SK-N-SH treated with all-trans-retinoic acid at 6 μM for 48 hours (cell line): ENCODE measurements around the gene C1QTNF3.

Source experiments
- ATAC-seq: fragments of 200-7000 bp; cut with Tn5 transposase; 3 replicates; pipeline ENCODE4 v1.9.1; 2020; ENCODE audit warnings: mild to moderate bottlenecking, moderate library complexity
- ARNTL ChIP-seq: fragments of 450-650 bp; formaldehyde crosslinking; IDR thresholded peaks from 2 replicates; pipeline ENCODE4 v1.5.0; 2020; ENCODE audit warnings: low read depth, mild to moderate bottlenecking, moderate library complexity, borderline replicate concordance
- BACH2 ChIP-seq: fragments of 250-450 bp; sonication (Bioruptor Pico); IDR thresholded peaks from 2 replicates; pipeline ENCODE4 v1.9.0; 2021; ENCODE audit warnings: mild to moderate bottlenecking, borderline replicate concordance
- CREB5 ChIP-seq: fragments of 250-450 bp; sonication (Bioruptor Pico); IDR thresholded peaks from 2 replicates; pipeline ENCODE4 v1.5.1; 2020; ENCODE audit warnings: low read depth, mild to moderate bottlenecking, moderate library complexity
- CSDC2 ChIP-seq: fragments of 250-450 bp; sonication (Bioruptor Pico); IDR thresholded peaks from 2 replicates; pipeline ENCODE4 v1.5.0; 2020; ENCODE audit warnings: mild to moderate bottlenecking, moderate library complexity
- CSRNP3 ChIP-seq: fragments of 250-450 bp; sonication (Bioruptor Pico); IDR thresholded peaks from 2 replicates; pipeline ENCODE4 v1.5.1; 2021; ENCODE audit warnings: mild to moderate bottlenecking, moderate library complexity
- ESRRG ChIP-seq: fragments of 250-450 bp; sonication (Bioruptor Pico); IDR thresholded peaks from 2 replicates; pipeline ENCODE4 v1.6.1; 2021; ENCODE audit warnings: mild to moderate bottlenecking
- GLIS3 ChIP-seq: fragments of 250-450 bp; sonication (Bioruptor Pico); IDR thresholded peaks from 2 replicates; pipeline ENCODE4 v1.5.0; 2020; ENCODE audit warnings: mild to moderate bottlenecking, moderate library complexity
- ISL1 ChIP-seq: fragments of 250-450 bp; sonication (Bioruptor Pico); IDR thresholded peaks from 2 replicates; pipeline ENCODE4 v2.1.2; 2022; ENCODE audit warnings: mild to moderate bottlenecking, moderate library complexity
- OSR1 ChIP-seq: fragments of 250-450 bp; sonication (Bioruptor Pico); IDR thresholded peaks from 2 replicates; pipeline ENCODE4 v1.8.0; 2022; ENCODE audit warnings: moderate library complexity, mild to moderate bottlenecking, inconsistent platforms
- POU6F1 ChIP-seq: fragments of 250-450 bp; sonication (Bioruptor Pico); IDR thresholded peaks from 2 replicates; pipeline ENCODE4 v1.8.0; 2021; ENCODE audit warnings: low read depth, mild to moderate bottlenecking, moderate library complexity, borderline replicate concordance
- PPARA ChIP-seq: fragments of 250-450 bp; sonication (Bioruptor Pico); IDR thresholded peaks from 2 replicates; pipeline ENCODE4 v1.5.0; 2020; ENCODE audit warnings: mild to moderate bottlenecking, borderline replicate concordance
- SNAI2 ChIP-seq: fragments of 250-450 bp; sonication (Bioruptor Pico); IDR thresholded peaks from 2 replicates; pipeline ENCODE4 v1.5.0; 2020; ENCODE audit warnings: mild to moderate bottlenecking, moderate library complexity
- TCF4 ChIP-seq: fragments of 250-450 bp; sonication (Bioruptor Pico); IDR thresholded peaks from 2 replicates; pipeline ENCODE4 v1.8.0; 2021; ENCODE audit warnings: mild to moderate bottlenecking, moderate library complexity, borderline replicate concordance
- TOX ChIP-seq: fragments of 250-450 bp; sonication (Bioruptor Pico); IDR thresholded peaks from 2 replicates; pipeline ENCODE4 v1.8.0; 2021; ENCODE audit warnings: mild to moderate bottlenecking, moderate library complexity, borderline replicate concordance
- TSHZ2 ChIP-seq: fragments of 250-450 bp; sonication (Bioruptor Pico); IDR thresholded peaks from 2 replicates; pipeline ENCODE4 v1.5.0; 2020; ENCODE audit warnings: mild to moderate bottlenecking, moderate library complexity
- ZC3H10 ChIP-seq: fragments of 250-450 bp; sonication (Bioruptor Pico); IDR thresholded peaks from 2 replicates; pipeline ENCODE4 v1.5.1; 2021; ENCODE audit warnings: mild to moderate bottlenecking, moderate library complexity
- ZFP3 ChIP-seq: fragments of 250-450 bp; sonication (Bioruptor Pico); IDR thresholded peaks from 2 replicates; pipeline ENCODE4 v1.5.0; 2020; ENCODE audit warnings: mild to moderate bottlenecking, moderate library complexity
- ZNF565 ChIP-seq: fragments of 450-650 bp; formaldehyde crosslinking; conservative IDR thresholded peaks from 2 replicates; pipeline ENCODE4 v1.5.0; 2020; ENCODE audit warnings: low read depth, mild to moderate bottlenecking, moderate library complexity
- ZNF70 ChIP-seq: fragments of 450-650 bp; formaldehyde crosslinking; IDR thresholded peaks from 2 replicates; pipeline ENCODE4 v1.5.0; 2020; ENCODE audit warnings: mild to moderate bottlenecking, moderate library complexity
- ZNF8 ChIP-seq: fragments of 450-650 bp; formaldehyde crosslinking; IDR thresholded peaks from 2 replicates; pipeline ENCODE4 v1.5.0; 2020; ENCODE audit warnings: mild to moderate bottlenecking, moderate library complexity

Gene C1QTNF3

GRCh38 chr5:34037726-34038125 lies 5.3 kb downstream of the C1QTNF3 start (continued):
- no peak for TF ChIP-seq POU6F1 (CRISPR knock-in tag)
- TF ChIP-seq CREB5: no peak

- no peak for ATAC-seq
- TF ChIP-seq ZNF70 (CRISPR knock-in tag) (no peak), BACH2 (CRISPR knock-in tag) (no peak), OSR1 (no peak), ZC3H10 (no peak), SNAI2 (CRISPR knock-in tag) (no peak), ZNF565 (CRISPR knock-in tag) (no peak), ISL1 (CRISPR knock-in tag) (no peak), ZFP3 (no peak), ZNF8 (CRISPR knock-in tag) (no peak), POU6F1 (CRISPR knock-in tag) (no peak), TOX (no peak), ARNTL (CRISPR knock-in tag) (no peak), TCF4 (no peak), ESRRG (CRISPR knock-in tag) (no peak), TSHZ2 (CRISPR knock-in tag) (no peak)
Observed at GRCh38 chr5:34035756-34036155, 7.3 kb downstream of the C1QTNF3 start.

- ATAC-seq: no peak
- TF ChIP-seq SNAI2 (CRISPR knock-in tag) (no peak), ISL1 (CRISPR knock-in tag) (no peak), ZFP3 (no peak), TCF4 (no peak), ZC3H10 (no peak), CSDC2 (CRISPR knock-in tag) (no peak), GLIS3 (CRISPR knock-in tag) (no peak), CREB5 (no peak), CSRNP3 (CRISPR knock-in tag) (no peak), PPARA (CRISPR knock-in tag) (no peak), ESRRG (CRISPR knock-in tag) (no peak), ZNF70 (CRISPR knock-in tag) (no peak), TOX (no peak), OSR1 (no peak)
Observed at GRCh38 chr5:34034534-34035327, 8.3 kb downstream of the C1QTNF3 start.
